Kidney capillary endothelial cell (primary cell): ENCODE data around the gene PCF11.

Source experiments
- DNase-seq: peaks from one replicate; pipeline ENCODE4 v3.0.0-alpha.2; 2018; ENCODE audit warnings: low spot score

Gene PCF11

GRCh38 chr11:83156144-83156995 lies 561 bp upstream of the PCF11 start:
- DNase-seq, result peak; percentile 100

- DNase-seq, result peak; percentile 45
Observed at GRCh38 chr11:83157594-83158356, 844 bp downstream of the PCF11 start.

- DNase-seq, result no peak
Observed at GRCh38 chr11:83158357-83158786, 1.4 kb downstream of the PCF11 start.

GRCh38 chr11:83158965-83159901 lies 2.3 kb downstream of the PCF11 start:
- no peak for DNase-seq

GRCh38 chr11:83159902-83160865 lies 3.3 kb downstream of the PCF11 start:
- peak; percentile 39 for DNase-seq

- no peak for DNase-seq
Observed at GRCh38 chr11:83161610-83162199, 4.8 kb downstream of the PCF11 start.

GRCh38 chr11:83162377-83162776 lies 5.4 kb downstream of the PCF11 start:
- no peak for DNase-seq

- no peak for DNase-seq
Observed at GRCh38 chr11:83166193-83166866, 9.4 kb downstream of the PCF11 start.

- no peak for DNase-seq
Observed at GRCh38 chr11:83168756-83169155, 11.8 kb downstream of the PCF11 start.

GRCh38 chr11:83170865-83171264 lies 13.9 kb downstream of the PCF11 start:
- no peak for DNase-seq

- DNase-seq, result no peak
Observed at GRCh38 chr11:83172551-83172950, 15.6 kb downstream of the PCF11 start.

- DNase-seq, result no peak
Observed at GRCh38 chr11:83174008-83174407, 17.1 kb downstream of the PCF11 start.

GRCh38 chr11:83175815-83176214 lies 18.9 kb downstream of the PCF11 start:
- no peak for DNase-seq

GRCh38 chr11:83181815-83182214 lies 24.9 kb downstream of the PCF11 start:
- no peak for DNase-seq

GRCh38 chr11:83185767-83186166 lies 28.8 kb downstream of the PCF11 start:
- DNase-seq, result no peak

- no peak for DNase-seq
Observed at GRCh38 chr11:83187465-83187864, 30.5 kb downstream of the PCF11 start.

- no peak for DNase-seq
Observed at GRCh38 chr11:83191491-83191890, 34.6 kb downstream of the PCF11 start.

GRCh38 chr11:83191986-83192385 lies 35.1 kb downstream of the PCF11 start:
- DNase-seq, result no peak

- no peak for DNase-seq
Observed at GRCh38 chr11:83192606-83193245, 35.8 kb downstream of the PCF11 start.
